ENCODE measurements around the gene MAP3K7CL.

MAP3K7CL gene

DNA sequence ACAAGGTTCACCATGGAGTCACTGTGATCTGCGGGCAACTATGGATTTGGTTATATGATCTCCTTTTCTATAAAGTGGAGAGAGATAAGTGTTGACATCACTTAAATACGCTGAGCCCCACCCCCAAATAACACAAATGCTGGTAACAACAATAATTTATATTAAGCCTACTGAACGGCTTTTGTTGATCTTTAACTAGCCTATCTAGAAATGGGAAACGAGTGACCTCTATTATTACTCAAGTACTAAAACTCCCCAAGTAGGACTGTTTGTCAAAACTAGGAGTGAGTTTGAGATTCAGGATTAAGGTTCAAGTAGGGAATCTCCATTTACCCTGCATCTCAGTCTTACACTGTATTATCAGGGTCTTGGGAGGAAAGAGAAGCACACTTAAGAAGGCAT is 52.2 kb downstream of the MAP3K7CL start:
- no peak for TF ChIP-seq CTCF (IDR thresholded peaks at IDR 0.05; ENCODE audit: insufficient read depth, low read length, missing control alignments)
- no peak for DNase-seq (ENCODE audit: low read depth, low spot score)
- CTCF ChIA-PET = interaction anchor here (1.0 kb wide), 1 partner anchor 18 kb away, joined by 3 read pairs; no protein-coding TSS in a partner anchor
- POLR2A ChIA-PET = interaction anchor here (0.7 to 1.7 kb wide), 3 partner anchors 13 to 118 kb away, joined by 3 to 10 read pairs (median 4); no protein-coding TSS in a partner anchor
- no peak overlapping the region for H3K4me3 ChIP-seq (ENCODE audit: low read depth, low read length)

DNA sequence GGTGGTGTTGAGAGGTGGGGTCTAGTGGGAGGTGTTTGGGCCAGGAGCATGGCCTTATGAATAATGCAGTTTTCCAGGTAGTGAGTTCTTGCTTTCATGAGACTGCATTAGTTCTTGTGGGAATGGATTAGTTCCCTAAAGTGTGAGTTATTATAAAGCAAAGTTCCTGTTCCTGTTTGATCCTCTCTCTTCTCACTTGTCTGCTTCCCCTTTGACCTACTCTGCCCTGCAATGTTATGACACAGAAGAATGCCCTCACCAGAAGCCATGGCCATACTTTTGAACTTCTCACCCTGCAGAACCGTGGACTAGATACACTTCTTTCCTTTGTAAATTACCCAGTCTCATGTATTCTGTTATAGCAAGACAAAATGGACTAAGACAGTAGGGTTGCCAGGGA is 53.6 kb downstream of the MAP3K7CL start:
- TF ChIP-seq CTCF (IDR thresholded peaks at IDR 0.05; ENCODE audit: insufficient read depth, low read length, missing control alignments) = no peak
- H3K4me3 ChIP-seq (ENCODE audit: low read depth, low read length) = no peak overlapping the region
- DNase-seq (ENCODE audit: low read depth, low spot score) = no peak
- ChIA-PET CTCF (interaction anchor here (1.3 kb wide), 1 partner anchor 12 kb away, joined by 3 read pairs; no protein-coding TSS in a partner anchor), POLR2A (no interaction called here)

- H3K4me3 ChIP-seq (ENCODE audit: low read depth, low read length) = no peak overlapping the region
- ChIA-PET CTCF (interaction anchor here (0.5 to 1.3 kb wide), 2 partner anchors 11 to 98 kb away, joined by 3 read pairs; no protein-coding TSS in a partner anchor), POLR2A (no interaction called here)
- no peak for TF ChIP-seq CTCF (IDR thresholded peaks at IDR 0.05; ENCODE audit: insufficient read depth, low read length, missing control alignments)
- DNase-seq (ENCODE audit: low read depth, low spot score) = no peak
These were observed 54.7 kb downstream of the MAP3K7CL start for GRCh38 chr21:29185172-29185571.

GRCh38 chr21:29185633-29186032 is 55.2 kb downstream of the MAP3K7CL start:
- ChIA-PET POLR2A (no interaction called here), CTCF (no interaction called here)
- no peak for DNase-seq (ENCODE audit: low read depth, low spot score)
- no peak overlapping the region for H3K4me3 ChIP-seq (ENCODE audit: low read depth, low read length)
- no peak for TF ChIP-seq CTCF (IDR thresholded peaks at IDR 0.05; ENCODE audit: insufficient read depth, low read length, missing control alignments)

- DNase-seq (ENCODE audit: low read depth, low spot score) = no peak
- POLR2A ChIA-PET = no interaction called here
- TF ChIP-seq CTCF (IDR thresholded peaks at IDR 0.05; ENCODE audit: insufficient read depth, low read length, missing control alignments) = no peak
- CTCF ChIA-PET = interaction anchor here (0.7 to 0.8 kb wide), 2 partner anchors 11 to 58 kb away, joined by 3 read pairs; no protein-coding TSS in a partner anchor
- H3K4me3 ChIP-seq (ENCODE audit: low read depth, low read length) = no peak overlapping the region
These were observed 55.8 kb downstream of the MAP3K7CL start for GRCh38 chr21:29186246-29186645.

DNA sequence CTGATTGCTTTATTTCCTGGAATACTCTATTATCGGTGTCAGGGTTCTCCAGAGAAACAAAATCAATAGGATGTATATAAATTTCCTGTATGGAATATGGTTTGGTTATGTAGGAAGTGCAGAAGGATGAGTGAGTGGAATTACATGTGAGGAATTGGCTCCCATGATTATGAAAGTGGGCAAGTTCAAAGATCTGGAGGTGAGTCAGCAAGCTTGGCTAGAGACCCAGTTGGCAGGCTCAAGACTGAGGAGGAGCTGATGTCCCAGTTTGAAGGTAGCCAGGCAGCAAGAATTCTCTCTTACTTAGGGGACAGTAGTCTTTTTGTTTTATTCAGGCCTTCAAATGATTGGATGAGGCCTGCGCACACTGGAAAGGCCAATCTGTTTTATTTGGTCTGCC is 57.5 kb downstream of the MAP3K7CL start:
- no peak overlapping the region for H3K4me3 ChIP-seq (ENCODE audit: low read depth, low read length)
- POLR2A ChIA-PET = no interaction called here
- CTCF ChIA-PET = interaction anchor here (0.9 to 2.2 kb wide), 2 partner anchors 24 to 31 kb away, joined by 3 to 7 read pairs; no protein-coding TSS in a partner anchor
- DNase-seq (ENCODE audit: low read depth, low spot score) = peak; percentile 86
- no peak for TF ChIP-seq CTCF (IDR thresholded peaks at IDR 0.05; ENCODE audit: insufficient read depth, low read length, missing control alignments)
